ENCODE measurements around the gene CDK13. TPM values are rescaled to one million over a fixed set of nuclear protein-coding genes. Genes with fewer than 3 reads are reported as not detected.

CDK13 gene
- total RNA-seq, 2 donors from 2014 or later, result 53.4 to 68.9 TPM

- H3K4me1 Mint-ChIP-seq (ENCODE audit: low read depth in 2 of 2), result peaks cover 11 to 16% of the 10 kb centered on the region in 2 donors
- peaks cover 1% of the 10 kb centered on the region for H3K36me3 Mint-ChIP-seq
- no peak overlapping the region for H3K4me3 Mint-ChIP-seq
- no peak overlapping the region for H3K27ac Mint-ChIP-seq
- no peak for ATAC-seq
- H3K27me3 Mint-ChIP-seq, result no peaks in the 10 kb centered on the region
- no peak for DNase-seq (ENCODE audit: low spot score)
- no peaks in the 10 kb centered on the region for H3K9me3 Mint-ChIP-seq
Measured at GRCh38 chr7:40008223-40008815, 58.3 kb downstream of the CDK13 start.

- H3K36me3 Mint-ChIP-seq, result no peaks in the 10 kb centered on the region
- no peaks in the 10 kb centered on the region for H3K27me3 Mint-ChIP-seq
- peak overlapping the region in 1 of 2 donors; percentile 45 for H3K27ac Mint-ChIP-seq
- DNase-seq (ENCODE audit: low spot score) (no peak), ATAC-seq (no peak)
- H3K4me1 Mint-ChIP-seq (ENCODE audit: low read depth in 2 of 2), result peaks cover 10 to 15% of the 10 kb centered on the region in 2 donors
- no peak overlapping the region for H3K4me3 Mint-ChIP-seq
- no peaks in the 10 kb centered on the region for H3K9me3 Mint-ChIP-seq
Measured at GRCh38 chr7:40009301-40009700, 59.2 kb downstream of the CDK13 start.

GRCh38 chr7:40014376-40014775 is 64.3 kb downstream of the CDK13 start:
- H3K27ac Mint-ChIP-seq, result peak overlapping the region; percentile 3 to 26
- H3K27me3 Mint-ChIP-seq, result no peaks in the 10 kb centered on the region
- H3K9me3 Mint-ChIP-seq, result no peaks in the 10 kb centered on the region
- DNase-seq (ENCODE audit: low spot score) (no peak), ATAC-seq (no peak)
- H3K4me1 Mint-ChIP-seq (ENCODE audit: low read depth in 2 of 2), result peaks cover 28 to 29% of the 10 kb centered on the region in 2 donors
- no peak overlapping the region for H3K4me3 Mint-ChIP-seq
- H3K36me3 Mint-ChIP-seq, result no peaks in the 10 kb centered on the region

- Mint-ChIP-seq H3K4me1 (ENCODE audit: low read depth in 2 of 2) (peaks cover 29 to 31% of the 10 kb centered on the region in 2 donors), H3K36me3 (no peaks in the 10 kb centered on the region), H3K27me3 (no peaks in the 10 kb centered on the region), H3K4me3 (no peak overlapping the region), H3K27ac (peak overlapping the region; percentile 3 to 26), H3K9me3 (no peaks in the 10 kb centered on the region)
- ATAC-seq, result peak in 1 of 2 donors; percentile 49
- no peak for DNase-seq (ENCODE audit: low spot score)
Measured at GRCh38 chr7:40015790-40016296, 65.8 kb downstream of the CDK13 start.

GRCh38 chr7:40019558-40019957 is 69.5 kb downstream of the CDK13 start:
- peaks cover 25 to 26% of the 10 kb centered on the region in 2 donors for H3K4me1 Mint-ChIP-seq (ENCODE audit: low read depth in 2 of 2)
- no peak overlapping the region for H3K4me3 Mint-ChIP-seq
- ATAC-seq (no peak), DNase-seq (ENCODE audit: low spot score) (no peak)
- H3K27ac Mint-ChIP-seq, result no peak overlapping the region
- no peaks in the 10 kb centered on the region for H3K9me3 Mint-ChIP-seq
- no peaks in the 10 kb centered on the region for H3K36me3 Mint-ChIP-seq
- no peaks in the 10 kb centered on the region for H3K27me3 Mint-ChIP-seq

GRCh38 chr7:40024048-40024447 is 74.0 kb downstream of the CDK13 start:
- Mint-ChIP-seq H3K36me3 (no peaks in the 10 kb centered on the region), H3K9me3 (no peaks in the 10 kb centered on the region), H3K4me1 (ENCODE audit: low read depth in 2 of 2) (peaks cover 7 to 15% of the 10 kb centered on the region in 2 donors), H3K4me3 (no peak overlapping the region), H3K27me3 (no peaks in the 10 kb centered on the region), H3K27ac (peak overlapping the region in 1 of 2 donors; percentile 17)
- ATAC-seq (no peak), DNase-seq (ENCODE audit: low spot score) (no peak)

- H3K27ac Mint-ChIP-seq, result peak overlapping the region; percentile 11 to 17
- H3K27me3 Mint-ChIP-seq, result no peaks in the 10 kb centered on the region
- H3K9me3 Mint-ChIP-seq, result no peaks in the 10 kb centered on the region
- H3K4me3 Mint-ChIP-seq, result no peak overlapping the region
- ATAC-seq (no peak), DNase-seq (ENCODE audit: low spot score) (no peak)
- H3K36me3 Mint-ChIP-seq, result no peaks in the 10 kb centered on the region
- H3K4me1 Mint-ChIP-seq (ENCODE audit: low read depth in 2 of 2), result peaks cover 7 to 15% of the 10 kb centered on the region in 2 donors
Measured at GRCh38 chr7:40024841-40025240, 74.8 kb downstream of the CDK13 start.

- ATAC-seq (peak in 1 of 2 donors; percentile 17), DNase-seq (ENCODE audit: low spot score) (no peak)
- no peak overlapping the region for H3K4me3 Mint-ChIP-seq
- H3K4me1 Mint-ChIP-seq (ENCODE audit: low read depth in 2 of 2), result peaks cover 14 to 17% of the 10 kb centered on the region in 2 donors
- peak overlapping the region in 1 of 2 donors; percentile 2 for H3K27ac Mint-ChIP-seq
- no peaks in the 10 kb centered on the region for H3K27me3 Mint-ChIP-seq
- H3K36me3 Mint-ChIP-seq, result peaks cover 6% of the 10 kb centered on the region
- H3K9me3 Mint-ChIP-seq, result no peaks in the 10 kb centered on the region
Measured at GRCh38 chr7:40027545-40027944, 77.5 kb downstream of the CDK13 start.

- DNase-seq (ENCODE audit: low spot score) (no peak), ATAC-seq (no peak)
- peaks cover 21% of the 10 kb centered on the region in 2 donors for H3K4me1 Mint-ChIP-seq (ENCODE audit: low read depth in 2 of 2)
- peak overlapping the region; percentile 16 to 20 for H3K27ac Mint-ChIP-seq
- no peaks in the 10 kb centered on the region for H3K9me3 Mint-ChIP-seq
- H3K36me3 Mint-ChIP-seq, result peaks cover 7% of the 10 kb centered on the region
- H3K4me3 Mint-ChIP-seq, result no peak overlapping the region
- no peaks in the 10 kb centered on the region for H3K27me3 Mint-ChIP-seq
Measured at GRCh38 chr7:40033826-40034225, 83.8 kb downstream of the CDK13 start.

- Mint-ChIP-seq H3K36me3 (no peaks in the 10 kb centered on the region), H3K4me1 (ENCODE audit: low read depth in 2 of 2) (peaks cover 0 to 11% of the 10 kb centered on the region in 2 donors), H3K27ac (no peak overlapping the region), H3K9me3 (no peaks in the 10 kb centered on the region), H3K27me3 (no peaks in the 10 kb centered on the region), H3K4me3 (no peak overlapping the region)
- DNase-seq (ENCODE audit: low spot score), result no peak
- ATAC-seq, result no peak
Measured at GRCh38 chr7:40041456-40041855, 91.4 kb downstream of the CDK13 start.

- H3K4me1 Mint-ChIP-seq (ENCODE audit: low read depth in 2 of 2), result no peaks in the 10 kb centered on the region
- no peak overlapping the region for H3K27ac Mint-ChIP-seq
- no peaks in the 10 kb centered on the region for H3K9me3 Mint-ChIP-seq
- no peaks in the 10 kb centered on the region for H3K36me3 Mint-ChIP-seq
- ATAC-seq (no peak), DNase-seq (ENCODE audit: low spot score) (no peak)
- H3K4me3 Mint-ChIP-seq, result no peak overlapping the region
- H3K27me3 Mint-ChIP-seq, result no peaks in the 10 kb centered on the region
Measured at GRCh38 chr7:40043164-40043563, 93.1 kb downstream of the CDK13 start.

- Mint-ChIP-seq H3K36me3 (no peaks in the 10 kb centered on the region), H3K9me3 (no peaks in the 10 kb centered on the region), H3K27me3 (no peaks in the 10 kb centered on the region), H3K27ac (no peak overlapping the region), H3K4me3 (no peak overlapping the region), H3K4me1 (ENCODE audit: low read depth in 2 of 2) (peaks cover 0 to 6% of the 10 kb centered on the region in 2 donors)
- DNase-seq (ENCODE audit: low spot score) (no peak), ATAC-seq (no peak)
Measured at GRCh38 chr7:40047661-40048060, 97.6 kb downstream of the CDK13 start.

GRCh38 chr7:40057292-40057691 is 107.2 kb downstream of the CDK13 start:
- Mint-ChIP-seq H3K36me3 (peaks cover 7% of the 10 kb centered on the region), H3K9me3 (no peaks in the 10 kb centered on the region), H3K4me1 (ENCODE audit: low read depth in 2 of 2) (peaks cover 11 to 12% of the 10 kb centered on the region in 2 donors), H3K27ac (peak overlapping the region in 1 of 2 donors; percentile 53), H3K4me3 (no peak overlapping the region), H3K27me3 (no peaks in the 10 kb centered on the region)
- ATAC-seq (peak in 1 of 2 donors; percentile 20), DNase-seq (ENCODE audit: low spot score) (no peak)

- peak overlapping the region in 1 of 2 donors; percentile 53 for H3K27ac Mint-ChIP-seq
- DNase-seq (ENCODE audit: low spot score) (no peak), ATAC-seq (no peak)
- no peaks in the 10 kb centered on the region for H3K9me3 Mint-ChIP-seq
- H3K27me3 Mint-ChIP-seq, result no peaks in the 10 kb centered on the region
- peaks cover 9 to 11% of the 10 kb centered on the region in 2 donors for H3K4me1 Mint-ChIP-seq (ENCODE audit: low read depth in 2 of 2)
- no peak overlapping the region for H3K4me3 Mint-ChIP-seq
- H3K36me3 Mint-ChIP-seq, result peaks cover 9% of the 10 kb centered on the region
Measured at GRCh38 chr7:40058026-40058425, 108.0 kb downstream of the CDK13 start.
